RWPE2 (cell line): Measurements from ENCODE around the gene ZDHHC11.
"Not testable (repeated sequence)": the region's sequence is repeated elsewhere in the genome, so short reads cannot be mapped to it uniquely, and the experiment has no call there.

Experiments used
- ATAC-seq: fragments of 200-7000 bp; cut with Tn5 transposase; 3 replicates; pipeline ENCODE4 v1.9.1; 2021; ENCODE audit warnings: low read depth
- DNase-seq: peaks from one replicate; pipeline ENCODE4 v3.0.0-alpha.2; 2020; ENCODE audit warnings: low spot score
- H3K27ac ChIP-seq: fragments of 450-650 bp; 2 replicates; pipeline ENCODE4 v1.5.1; 2017; ENCODE audit warnings: mild to moderate bottlenecking; ENCODE audit not compliant: poor library complexity, severe bottlenecking
- H3K27me3 ChIP-seq: fragments of 250-450 bp; sonication (Bioruptor Pico); 2 replicates; pipeline ENCODE4 v1.5.1; 2021; ENCODE audit warnings: mild to moderate bottlenecking, moderate library complexity; ENCODE audit not compliant: insufficient read depth, poor library complexity, severe bottlenecking
- H3K36me3 ChIP-seq: fragments of 250-450 bp; sonication (Bioruptor Pico); 2 replicates; pipeline ENCODE4 v1.5.1; 2020; ENCODE audit warnings: low read depth, mild to moderate bottlenecking, moderate library complexity
- H3K4me1 ChIP-seq: fragments of 250-450 bp; sonication (Bioruptor Pico); 2 replicates; pipeline ENCODE4 v1.5.1; 2021; ENCODE audit warnings: mild to moderate bottlenecking, moderate library complexity; ENCODE audit not compliant: insufficient read depth, poor library complexity, severe bottlenecking
- H3K4me3 ChIP-seq: fragments of 250-450 bp; sonication (Bioruptor Pico); 2 replicates; pipeline ENCODE4 v1.5.1; 2021; ENCODE audit warnings: mild to moderate bottlenecking, moderate library complexity; ENCODE audit not compliant: severe bottlenecking
- H3K9me3 ChIP-seq: fragments of 250-450 bp; sonication (Bioruptor Pico); 2 replicates; pipeline ENCODE4 v1.5.1; 2021; ENCODE audit warnings: mild to moderate bottlenecking, moderate library complexity; ENCODE audit not compliant: severe bottlenecking
- TF ChIP-seq, protein P1 (sequence below): fragments of 450-650 bp; IDR thresholded peaks from one replicate; pipeline ENCODE4 v1.5.1; 2017; ENCODE audit warnings: mild to moderate bottlenecking, moderate library complexity; ENCODE audit not compliant: poor library complexity, severe bottlenecking

The ZDHHC11 gene

DNA sequence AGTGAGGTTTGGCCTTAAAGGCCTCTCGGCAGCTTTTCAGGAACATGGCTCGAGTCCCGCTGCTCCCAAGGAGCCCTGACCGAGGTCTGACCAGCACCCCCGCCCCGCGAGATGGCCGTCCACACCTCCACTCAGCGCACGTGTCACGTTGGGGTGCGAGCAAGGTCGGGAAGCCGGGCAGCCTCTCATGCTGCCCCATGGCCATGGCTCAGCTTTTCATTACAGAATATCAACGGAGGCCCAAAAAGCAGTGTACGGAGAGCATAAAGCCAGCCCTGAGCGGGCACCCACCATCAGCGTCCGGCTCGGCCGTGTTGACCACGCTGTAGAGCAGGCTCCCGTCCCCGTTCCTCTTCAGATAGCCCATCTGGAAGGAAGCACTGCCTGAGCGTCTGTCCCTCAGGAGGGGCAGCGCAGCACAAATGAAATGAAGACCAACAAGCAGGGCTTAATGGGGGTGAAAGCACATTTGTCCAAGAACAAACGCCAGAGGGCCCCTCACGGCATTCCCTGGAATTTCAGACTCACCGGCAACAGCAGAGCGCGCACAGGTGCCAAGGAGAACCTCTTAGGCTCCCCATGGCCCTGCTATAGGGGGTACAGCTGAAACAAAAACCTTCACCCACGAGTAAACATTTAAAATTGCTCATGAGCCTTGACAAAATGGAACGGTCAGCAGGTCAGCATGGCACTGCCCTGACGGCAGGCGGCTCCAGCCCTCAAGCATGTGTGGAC, 30.2 kb upstream of the ZDHHC11 start:
- DNase-seq (no peak), ATAC-seq (no peak)
- Histone ChIP-seq H3K27ac (no peak overlapping the region), H3K4me1 (no peaks in the 10 kb centered on the region), H3K27me3 (no peaks in the 10 kb centered on the region), H3K9me3 (no peaks in the 10 kb centered on the region), H3K4me3 (no peak overlapping the region), H3K36me3 (peaks cover 79% of the 10 kb centered on the region)
- TF ChIP-seq, protein P1, sequence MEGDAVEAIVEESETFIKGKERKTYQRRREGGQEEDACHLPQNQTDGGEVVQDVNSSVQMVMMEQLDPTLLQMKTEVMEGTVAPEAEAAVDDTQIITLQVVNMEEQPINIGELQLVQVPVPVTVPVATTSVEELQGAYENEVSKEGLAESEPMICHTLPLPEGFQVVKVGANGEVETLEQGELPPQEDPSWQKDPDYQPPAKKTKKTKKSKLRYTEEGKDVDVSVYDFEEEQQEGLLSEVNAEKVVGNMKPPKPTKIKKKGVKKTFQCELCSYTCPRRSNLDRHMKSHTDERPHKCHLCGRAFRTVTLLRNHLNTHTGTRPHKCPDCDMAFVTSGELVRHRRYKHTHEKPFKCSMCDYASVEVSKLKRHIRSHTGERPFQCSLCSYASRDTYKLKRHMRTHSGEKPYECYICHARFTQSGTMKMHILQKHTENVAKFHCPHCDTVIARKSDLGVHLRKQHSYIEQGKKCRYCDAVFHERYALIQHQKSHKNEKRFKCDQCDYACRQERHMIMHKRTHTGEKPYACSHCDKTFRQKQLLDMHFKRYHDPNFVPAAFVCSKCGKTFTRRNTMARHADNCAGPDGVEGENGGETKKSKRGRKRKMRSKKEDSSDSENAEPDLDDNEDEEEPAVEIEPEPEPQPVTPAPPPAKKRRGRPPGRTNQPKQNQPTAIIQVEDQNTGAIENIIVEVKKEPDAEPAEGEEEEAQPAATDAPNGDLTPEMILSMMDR: no peak

DNA sequence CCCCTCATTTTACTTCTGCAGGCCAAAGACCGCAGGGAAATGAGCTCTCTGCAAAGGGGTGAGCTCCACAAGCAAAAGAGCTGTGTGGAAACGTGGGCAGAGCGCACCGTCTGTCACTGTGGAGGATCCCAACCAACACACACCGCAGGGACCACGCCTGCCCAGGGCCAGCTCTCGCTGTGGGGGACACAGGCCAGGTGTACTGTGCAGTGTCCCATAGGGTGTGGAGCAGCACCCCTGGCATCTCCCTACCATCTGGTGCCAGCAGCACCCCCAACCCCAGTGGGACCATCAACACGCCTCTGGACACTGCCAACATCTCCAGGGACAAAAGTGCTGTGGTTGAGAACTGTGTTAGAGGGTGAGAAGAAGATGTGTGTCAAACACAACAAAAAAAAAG, 27.9 kb upstream of the ZDHHC11 start:
- not testable (repeated sequence) for H3K27me3 ChIP-seq, ATAC-seq, H3K4me1 ChIP-seq, DNase-seq, H3K9me3 ChIP-seq, H3K27ac ChIP-seq, H3K4me3 ChIP-seq
- H3K36me3 ChIP-seq: peaks cover 79% of the 10 kb centered on the region

DNA sequence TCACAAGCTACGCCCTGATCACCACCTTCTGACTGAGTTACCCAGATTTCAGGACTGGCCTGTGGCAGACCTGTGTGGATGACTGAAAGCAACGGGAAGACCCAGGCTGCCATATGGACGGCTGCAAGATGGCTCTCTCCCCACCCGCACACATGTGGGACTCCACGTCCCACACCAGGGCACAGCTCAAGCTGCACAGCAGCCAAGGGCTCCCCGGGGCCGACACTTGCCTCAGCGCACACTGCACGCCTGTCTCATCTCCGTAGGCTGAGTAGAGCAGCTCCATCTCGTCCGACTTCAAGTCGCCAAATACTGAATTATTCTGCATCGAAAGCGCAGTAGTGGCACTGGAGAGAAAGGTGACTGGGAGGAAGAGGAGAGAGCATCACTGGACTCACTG, 27.3 kb upstream of the ZDHHC11 start:
- H3K4me3 ChIP-seq: no peak overlapping the region
- no peaks in the 10 kb centered on the region for H3K4me1 ChIP-seq
- TF ChIP-seq, protein P1: no peak
- H3K9me3 ChIP-seq: no peaks in the 10 kb centered on the region
- no peak for DNase-seq
- no peaks in the 10 kb centered on the region for H3K27me3 ChIP-seq
- H3K36me3 ChIP-seq: peaks cover 79% of the 10 kb centered on the region
- no peak for ATAC-seq
- H3K27ac ChIP-seq: no peak overlapping the region

DNA sequence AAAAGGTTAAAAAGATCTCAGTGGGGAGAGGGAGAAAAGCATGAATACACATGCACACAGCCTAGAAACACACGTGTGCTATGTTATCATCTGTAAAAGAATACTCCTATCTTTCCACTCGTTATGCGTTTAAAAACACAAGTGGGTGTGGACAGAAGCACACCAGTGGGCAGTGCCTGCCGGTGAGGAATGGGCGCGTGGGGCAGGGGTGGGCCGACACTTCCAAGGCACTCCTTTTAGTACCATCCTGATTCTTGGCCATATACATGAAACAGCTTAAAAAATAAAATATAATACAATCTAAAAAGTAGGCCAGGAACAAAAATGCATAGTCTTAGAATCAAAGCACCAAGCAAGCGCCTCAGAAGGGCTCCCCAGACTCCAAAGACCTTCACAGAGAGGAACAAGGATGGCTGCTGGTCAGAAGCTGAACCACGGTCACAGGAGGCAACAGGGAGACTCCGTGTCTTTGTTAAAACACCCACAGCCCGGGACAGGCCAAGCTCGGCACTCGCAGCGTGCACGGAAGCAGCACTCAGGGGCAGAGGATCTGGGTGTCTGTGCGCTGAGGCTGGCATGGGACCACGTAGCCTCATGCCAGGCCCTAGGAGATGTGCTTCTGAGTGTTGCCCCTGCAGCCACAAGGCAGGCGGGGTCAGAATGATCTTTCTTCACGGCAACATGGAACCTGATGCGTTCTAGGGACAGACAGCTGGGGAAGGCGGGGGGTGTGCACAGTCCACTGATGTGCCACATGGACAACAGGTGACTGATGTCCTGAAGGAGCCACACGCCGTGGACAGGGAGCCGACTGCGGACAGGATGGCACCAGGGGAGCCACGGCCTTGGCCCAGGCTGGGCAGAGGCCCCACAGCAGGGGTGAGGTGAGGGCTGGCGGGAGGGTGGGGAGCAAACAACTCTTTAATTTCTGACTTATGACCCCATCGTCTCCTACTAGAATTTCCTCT, 25.9 kb upstream of the ZDHHC11 start:
- Histone ChIP-seq H3K9me3 (no peaks in the 10 kb centered on the region), H3K36me3 (peaks cover 81% of the 10 kb centered on the region)
- TF ChIP-seq, protein P1: no peak

DNA sequence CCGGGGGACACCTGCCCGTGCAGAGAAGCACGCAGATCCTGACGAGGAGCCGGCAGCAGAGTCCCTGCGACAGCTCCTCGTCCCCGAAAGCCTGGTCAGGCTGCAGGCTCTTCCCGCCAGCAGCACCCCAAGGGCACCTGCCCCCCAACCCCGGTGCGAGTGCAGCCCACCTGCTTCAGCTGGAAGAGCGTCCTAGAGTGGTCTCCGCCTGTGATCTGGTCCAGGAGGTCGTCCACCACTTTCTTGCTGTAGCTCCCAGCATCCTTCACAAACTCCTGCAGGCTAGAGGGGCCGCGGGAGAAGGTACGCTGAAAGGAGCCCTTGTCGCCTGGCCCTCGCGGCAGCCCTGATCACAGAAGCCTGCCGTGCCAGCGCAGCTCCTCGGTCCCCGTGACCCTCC, 25.1 kb upstream of the ZDHHC11 start:
- no peaks in the 10 kb centered on the region for H3K4me1 ChIP-seq
- no peak overlapping the region for H3K4me3 ChIP-seq
- TF ChIP-seq, protein P1: no peak
- H3K9me3 ChIP-seq: no peaks in the 10 kb centered on the region
- DNase-seq (no peak), ATAC-seq (no peak)
- no peak overlapping the region for H3K27ac ChIP-seq
- peaks cover 81% of the 10 kb centered on the region for H3K36me3 ChIP-seq
- no peaks in the 10 kb centered on the region for H3K27me3 ChIP-seq

More for the DNA sequence above, 25.9 kb upstream of the ZDHHC11 start:
- DNase-seq: no peak
- Histone ChIP-seq H3K4me1 (no peaks in the 10 kb centered on the region), H3K27ac (no peak overlapping the region), H3K27me3 (no peaks in the 10 kb centered on the region), H3K4me3 (no peak overlapping the region)
- ATAC-seq: no peak
